GM19452 (cell line): ENCODE results near the gene JADE1.

ENCODE experiments used
- ATAC-seq: cut with Tn5 transposase; IDR thresholded peaks from one replicate; pipeline ENCODE4 v1.9.1; 2021; ENCODE audit not compliant: unreplicated experiment

Gene JADE1

DNA sequence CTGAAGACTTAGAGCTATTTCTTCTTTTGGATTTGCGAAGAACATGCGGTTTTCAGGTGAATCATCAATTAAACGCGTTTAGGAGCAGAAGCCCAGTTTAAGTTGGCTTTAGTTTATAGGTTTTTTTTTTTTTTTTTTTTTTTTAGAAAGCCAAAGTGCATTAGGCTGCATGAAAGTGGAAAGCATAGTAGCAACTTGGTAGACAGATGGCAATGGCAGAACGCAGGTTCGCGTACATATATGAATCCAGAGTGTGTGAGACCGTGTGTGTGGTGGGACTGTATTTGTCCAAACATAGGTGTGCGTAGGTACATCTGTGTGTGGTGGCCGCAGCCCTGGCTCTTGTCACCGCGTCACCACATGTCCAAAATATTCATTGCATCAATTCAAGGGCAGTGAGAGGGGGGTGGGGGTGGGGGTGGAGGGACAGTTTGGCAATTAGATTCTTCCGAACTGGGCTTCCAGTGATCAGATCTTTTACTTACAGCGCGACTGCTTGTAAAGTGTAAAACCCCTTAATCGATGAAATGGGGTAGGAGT lies 901 bp downstream of the JADE1 start:
- no peak for ATAC-seq

GRCh38 chr4:128810871-128811570 lies 1.5 kb downstream of the JADE1 start:
- ATAC-seq: peak; percentile 44

- ATAC-seq: peak; percentile 48
Observed at GRCh38 chr4:128811571-128812441, 2.3 kb downstream of the JADE1 start.

DNA sequence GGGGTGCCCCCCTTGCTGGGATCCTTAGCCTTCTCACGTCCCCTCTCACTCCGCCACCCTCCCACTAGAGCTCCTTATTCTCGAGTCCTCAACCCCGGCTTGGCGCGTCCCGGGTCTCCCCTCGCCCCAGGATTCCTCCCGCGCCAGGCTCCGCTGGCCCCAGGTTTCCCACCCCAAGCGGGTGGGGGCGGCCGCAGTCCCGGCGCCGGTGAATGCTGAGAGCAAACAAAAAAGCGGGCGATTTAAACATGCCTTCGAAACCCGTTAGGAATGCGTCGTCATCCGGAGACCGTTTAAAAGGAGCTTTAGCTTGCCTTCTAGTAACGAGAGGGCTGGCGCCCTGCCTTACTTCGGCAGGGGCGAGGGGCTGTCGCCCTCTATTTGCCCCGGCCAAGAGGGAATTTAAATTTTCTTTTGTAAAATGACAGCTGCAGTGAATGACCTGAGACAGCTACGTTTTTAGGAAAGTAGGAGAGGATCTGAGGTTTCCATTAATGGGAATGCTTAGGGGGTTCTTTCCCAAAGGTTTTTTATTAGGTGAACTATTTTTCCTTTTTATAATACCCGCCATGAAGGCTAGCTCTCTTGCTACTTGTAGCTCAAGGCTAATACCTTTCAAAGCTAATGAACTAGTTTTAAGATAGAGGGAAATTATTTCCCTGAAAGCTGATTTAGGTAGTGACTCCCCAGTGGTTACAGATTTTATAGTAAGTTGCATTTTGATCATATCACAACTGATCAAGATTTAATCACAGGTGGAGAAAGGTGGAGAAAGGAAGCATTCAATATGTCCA lies 3.1 kb downstream of the JADE1 start:
- peak; percentile 2 for ATAC-seq

- ATAC-seq: no peak
Observed at GRCh38 chr4:128813965-128814364, 4.5 kb downstream of the JADE1 start.

DNA sequence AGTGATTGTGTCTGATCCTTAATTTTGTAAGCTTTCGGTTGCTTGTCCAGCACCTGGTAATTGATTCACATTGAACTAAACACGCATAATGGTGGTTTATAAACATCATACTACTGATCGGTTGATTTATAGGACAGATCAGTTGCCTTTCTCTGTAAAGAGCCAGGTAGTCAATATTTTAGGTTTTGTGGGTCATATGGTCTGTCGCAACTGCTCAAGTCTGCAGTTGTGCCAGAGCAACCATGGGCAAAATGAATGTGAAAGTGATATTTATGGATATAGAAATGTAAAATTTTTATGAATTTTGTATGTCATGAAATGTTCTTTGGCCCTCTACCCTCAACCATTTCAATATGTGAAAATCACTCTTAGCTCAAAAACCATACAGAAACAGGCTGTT lies 8.9 kb downstream of the JADE1 start:
- no peak for ATAC-seq

GRCh38 chr4:128819082-128819742 lies 9.7 kb downstream of the JADE1 start:
- no peak for ATAC-seq

DNA sequence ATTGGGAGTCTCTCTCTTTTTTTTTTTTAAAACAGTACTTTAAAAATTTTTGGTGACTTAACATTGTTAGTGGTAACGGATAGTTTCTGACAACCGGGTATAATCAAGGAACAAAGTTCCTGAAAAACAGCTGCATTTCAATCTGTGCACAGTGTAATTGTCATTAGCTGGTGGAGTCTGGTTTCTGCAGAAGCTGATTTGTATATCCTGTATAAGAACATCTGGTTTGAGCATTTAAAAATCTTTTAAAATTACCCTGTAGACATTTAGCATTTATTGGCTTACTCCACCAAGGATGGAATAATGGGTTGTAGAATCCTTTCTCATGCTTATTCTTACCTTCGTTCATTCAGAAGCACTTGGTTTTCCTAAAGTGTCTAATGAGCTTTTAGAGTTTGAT lies 11.2 kb downstream of the JADE1 start:
- no peak for ATAC-seq

- no peak for ATAC-seq
Observed at GRCh38 chr4:128821151-128821550, 11.7 kb downstream of the JADE1 start.

GRCh38 chr4:128823025-128823661 lies 13.6 kb downstream of the JADE1 start:
- no peak for ATAC-seq

DNA sequence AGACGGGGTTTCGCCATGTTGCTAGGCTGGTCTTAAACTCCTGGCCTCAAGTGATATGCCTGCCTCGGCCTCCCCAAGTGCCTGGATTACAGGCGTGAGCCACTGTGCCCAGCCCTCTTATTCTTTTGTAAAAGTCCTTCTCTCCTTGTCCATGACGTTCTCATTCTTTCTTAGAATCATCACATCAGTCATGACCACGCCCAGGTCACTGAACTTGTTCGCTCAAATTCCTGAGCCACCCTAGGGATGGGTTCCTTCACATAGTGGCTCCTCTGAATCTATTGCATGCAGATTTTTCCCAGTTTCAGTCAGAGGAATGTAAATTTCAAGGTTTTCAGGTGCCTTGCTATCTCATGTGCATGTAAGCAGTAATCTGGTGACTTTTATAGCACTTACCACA lies 15.7 kb downstream of the JADE1 start:
- ATAC-seq: no peak

DNA sequence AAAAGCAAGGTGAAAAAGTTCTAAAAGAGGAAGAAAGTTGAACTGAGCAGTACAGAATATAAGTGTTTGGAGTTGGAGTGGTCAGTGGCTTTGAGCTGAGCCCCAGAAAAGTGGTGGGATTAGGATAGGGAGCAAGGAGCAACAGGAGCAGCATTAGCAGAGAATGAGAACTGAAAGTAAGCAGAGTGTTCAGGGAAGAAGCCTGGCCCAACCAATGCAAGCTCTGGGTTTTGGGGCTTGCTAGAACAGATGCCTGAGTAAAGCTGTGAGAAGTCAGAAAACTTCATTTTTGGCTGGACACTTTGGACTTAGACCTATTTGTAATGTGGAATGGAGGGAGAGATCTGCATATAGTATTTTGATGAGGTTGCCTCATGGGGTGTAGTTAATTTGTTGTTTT lies 17.8 kb downstream of the JADE1 start:
- no peak for ATAC-seq

DNA sequence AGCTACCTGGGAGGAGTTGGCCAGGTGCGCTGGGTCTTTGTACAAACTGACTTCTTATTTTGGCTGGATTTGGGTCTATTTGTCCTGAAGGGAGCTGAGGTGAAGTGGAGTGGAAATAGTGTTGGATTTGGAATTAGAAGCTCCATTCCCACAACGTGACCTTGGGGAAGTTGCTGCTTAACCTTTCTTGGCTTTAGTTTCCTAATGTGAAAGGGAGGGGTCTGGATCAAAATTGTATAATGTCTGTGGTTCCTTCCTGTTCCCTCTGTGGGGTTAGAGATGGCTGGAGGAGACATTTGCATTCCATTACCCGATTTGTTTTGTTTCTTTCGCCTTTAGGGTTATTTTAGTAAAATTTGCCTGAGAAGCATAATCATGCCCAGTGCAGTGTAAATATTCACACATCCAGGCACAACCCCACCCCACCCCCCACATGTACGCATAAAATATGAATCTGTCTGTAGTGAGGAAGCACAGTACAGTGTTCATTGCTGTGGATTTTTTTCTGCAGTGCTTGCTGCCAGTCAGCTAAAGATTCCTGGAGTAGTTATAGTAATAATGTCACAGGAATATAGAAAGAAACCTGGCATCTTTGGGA lies 21.5 kb downstream of the JADE1 start:
- ATAC-seq: no peak

- ATAC-seq: peak; percentile 64
Observed at GRCh38 chr4:128831531-128832242, 22.2 kb downstream of the JADE1 start.

GRCh38 chr4:128832243-128832625 lies 22.7 kb downstream of the JADE1 start:
- peak; percentile 33 for ATAC-seq

- ATAC-seq: no peak
Observed at GRCh38 chr4:128835498-128836222, 26.2 kb downstream of the JADE1 start.

DNA sequence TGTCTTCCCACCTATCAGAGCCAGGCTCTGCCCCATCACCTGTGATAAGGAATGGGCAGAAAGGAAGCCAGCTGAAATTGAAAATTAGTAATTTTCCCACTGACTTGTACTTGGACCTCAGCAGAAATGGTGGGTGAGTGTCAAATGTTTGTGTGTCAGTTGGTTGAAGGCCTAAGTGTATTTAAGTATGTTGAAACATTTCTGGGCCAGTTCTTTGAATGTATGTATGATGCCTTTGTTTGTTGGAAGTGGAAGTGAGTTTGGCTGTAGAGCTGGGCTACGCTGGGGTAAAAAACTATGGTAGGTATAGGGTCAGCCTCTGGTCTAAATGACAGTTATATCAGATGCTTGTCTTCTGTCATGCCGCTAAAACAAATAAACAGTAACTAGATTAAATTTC lies 27.7 kb downstream of the JADE1 start:
- no peak for ATAC-seq

DNA sequence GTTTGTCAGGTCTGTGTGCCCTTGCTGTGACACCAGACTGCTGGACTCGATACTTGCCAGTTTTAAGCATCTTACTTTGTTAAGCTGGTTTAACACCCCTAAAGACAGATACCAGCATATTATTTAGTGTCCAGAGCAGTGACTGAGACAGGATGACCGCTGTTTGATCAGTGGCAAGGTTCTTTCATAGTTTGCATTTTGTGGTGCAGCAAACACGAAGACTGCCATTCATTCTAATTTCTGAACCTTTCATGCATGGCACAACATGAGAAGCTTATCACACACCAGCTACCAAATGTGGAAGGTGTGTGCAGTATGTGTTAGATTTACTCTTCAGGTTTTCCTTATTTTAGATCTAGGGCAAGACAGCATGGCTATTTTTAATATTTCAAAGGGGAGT lies 28.2 kb downstream of the JADE1 start:
- no peak for ATAC-seq
